Activated CD8-positive, alpha-beta T cell treated with anti-CD3 and anti-CD28 coated beads for 36 hours (primary cell): ENCODE results near the gene PKMYT1. TPM values are rescaled to one million over a fixed set of nuclear protein-coding genes. Genes with fewer than 3 reads are reported as not detected.

Experiments used
- ATAC-seq: fragments of 200-7000 bp; cut with Tn5 transposase; one replicate; pipeline ENCODE4 v1.10.0; 2021; ENCODE audit warnings: mild to moderate bottlenecking, moderate library complexity
- CTCF ChIA-PET: fragments of 350-600 bp; sonication (Branson Sonifier 250); formaldehyde crosslinking; loops from one replicate; lab custom pipeline; 2021; ENCODE audit warnings: antibody characterized with exemption; lab: Charles Lee
- POLR2A ChIA-PET: fragments of 350-600 bp; sonication (Branson Sonifier 250); formaldehyde crosslinking; loops from one replicate; lab custom pipeline; 2021; ENCODE audit warnings: antibody characterized with exemption; lab: Charles Lee
- DNase-seq: peaks from one replicate; pipeline ENCODE4 v3.0.0-alpha.2; 2020
- H3K27ac Mint-ChIP-seq: one replicate; pipeline ENCODE4 v1.8.0; 2021; ENCODE audit warnings: mild to moderate bottlenecking, mixed read lengths
- H3K27me3 Mint-ChIP-seq: one replicate; pipeline ENCODE4 v1.8.0; 2021; ENCODE audit warnings: mixed read lengths
- H3K36me3 Mint-ChIP-seq: one replicate; pipeline ENCODE4 v1.8.0; 2021; ENCODE audit warnings: low read depth, mixed read lengths
- H3K4me1 Mint-ChIP-seq: one replicate; pipeline ENCODE4 v1.8.0; 2021; ENCODE audit warnings: low read depth, mixed read lengths
- H3K4me3 Mint-ChIP-seq: one replicate; pipeline ENCODE4 v1.8.0; 2021; ENCODE audit warnings: mild to moderate bottlenecking, moderate library complexity, mixed read lengths
- H3K9me3 Mint-ChIP-seq: one replicate; pipeline ENCODE4 v1.8.0; 2021; ENCODE audit warnings: mixed read lengths
- intact Hi-C: fragments of 100-400 bp; cut with micrococcal nuclease; formaldehyde crosslinking; loops from one replicate; pipeline ENCODE4 v1.10.0; 2022
- total RNA-seq, 2 experiments: library from RNA; stranded (reverse); gene quantifications; one replicate each; pipeline ENCODE4 v1.2.3, GENCODE V29; 2021
- TF ChIP-seq, protein P1 (sequence below): fragments of 200-600 bp; IDR thresholded peaks from one replicate; pipeline ENCODE4 v1.8.0; 2022; ENCODE audit warnings: antibody characterized with exemption, mild to moderate bottlenecking

PKMYT1 gene
- total RNA-seq, 2 experiments from 2014 or later, result 121 to 123 TPM

DNA sequence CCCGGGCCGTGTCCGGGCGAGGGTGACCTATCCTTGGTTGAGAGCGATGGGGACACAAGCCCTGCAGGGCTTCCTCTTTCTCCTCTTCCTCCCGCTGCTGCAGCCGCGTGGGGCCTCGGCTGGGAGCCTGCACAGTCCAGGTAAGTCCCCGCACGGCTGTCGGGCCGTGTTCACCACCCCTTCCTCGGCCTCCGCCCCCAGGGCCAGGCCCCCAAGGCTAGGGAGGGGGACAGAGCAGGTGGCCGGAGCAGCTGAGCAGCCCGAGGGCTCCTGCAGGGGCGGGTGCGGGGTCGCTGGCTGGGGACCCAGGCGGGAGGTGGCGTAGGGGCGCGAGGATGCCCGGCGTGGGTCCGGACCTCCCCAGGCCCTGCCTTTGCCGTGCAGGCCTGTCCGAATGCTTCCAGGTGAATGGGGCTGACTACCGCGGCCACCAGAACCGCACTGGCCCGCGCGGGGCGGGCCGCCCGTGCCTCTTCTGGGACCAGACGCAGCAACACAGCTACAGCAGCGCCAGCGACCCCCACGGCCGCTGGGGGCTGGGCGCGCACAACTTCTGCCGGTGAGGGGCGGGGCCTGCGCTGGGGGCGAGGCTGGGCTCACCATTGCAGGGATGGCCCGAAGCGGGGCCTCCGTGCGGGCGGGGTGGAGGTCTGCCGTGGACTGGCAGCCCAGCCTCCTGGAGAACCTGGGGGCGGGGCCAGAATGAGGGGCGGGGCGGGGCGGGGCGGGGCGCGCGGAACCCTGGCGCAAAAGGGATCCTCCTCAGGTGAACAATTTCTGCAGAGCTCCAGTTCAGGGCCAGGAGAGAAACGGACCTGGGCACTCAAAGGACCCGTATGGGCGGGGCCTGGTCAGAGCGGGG lies 15.5 kb downstream of the PKMYT1 start:
- Mint-ChIP-seq H3K27me3 (peaks cover 32% of the 10 kb centered on the region), H3K4me1 (peaks cover 30% of the 10 kb centered on the region), H3K36me3 (no peaks in the 10 kb centered on the region), H3K9me3 (no peaks in the 10 kb centered on the region), H3K27ac (no peak overlapping the region), H3K4me3 (peak overlapping the region; percentile 65)
- POLR2A ChIA-PET, result interaction anchor here (1.0 to 1.8 kb wide), 3 partner anchors 9 to 63 kb away, joined by 3 to 5 read pairs (median 4); partner anchors contain the start of gene PKMYT1
- peak; percentile 82 for DNase-seq
- peak; percentile 35 for ATAC-seq
- CTCF ChIA-PET, result interaction anchor here (0.6 to 3.9 kb wide), 5 partner anchors 18 to 82 kb away, joined by 3 to 12 read pairs (median 3); partner anchors contain the start of genes FLYWCH1 and FLYWCH2
- TF ChIP-seq, protein P1, sequence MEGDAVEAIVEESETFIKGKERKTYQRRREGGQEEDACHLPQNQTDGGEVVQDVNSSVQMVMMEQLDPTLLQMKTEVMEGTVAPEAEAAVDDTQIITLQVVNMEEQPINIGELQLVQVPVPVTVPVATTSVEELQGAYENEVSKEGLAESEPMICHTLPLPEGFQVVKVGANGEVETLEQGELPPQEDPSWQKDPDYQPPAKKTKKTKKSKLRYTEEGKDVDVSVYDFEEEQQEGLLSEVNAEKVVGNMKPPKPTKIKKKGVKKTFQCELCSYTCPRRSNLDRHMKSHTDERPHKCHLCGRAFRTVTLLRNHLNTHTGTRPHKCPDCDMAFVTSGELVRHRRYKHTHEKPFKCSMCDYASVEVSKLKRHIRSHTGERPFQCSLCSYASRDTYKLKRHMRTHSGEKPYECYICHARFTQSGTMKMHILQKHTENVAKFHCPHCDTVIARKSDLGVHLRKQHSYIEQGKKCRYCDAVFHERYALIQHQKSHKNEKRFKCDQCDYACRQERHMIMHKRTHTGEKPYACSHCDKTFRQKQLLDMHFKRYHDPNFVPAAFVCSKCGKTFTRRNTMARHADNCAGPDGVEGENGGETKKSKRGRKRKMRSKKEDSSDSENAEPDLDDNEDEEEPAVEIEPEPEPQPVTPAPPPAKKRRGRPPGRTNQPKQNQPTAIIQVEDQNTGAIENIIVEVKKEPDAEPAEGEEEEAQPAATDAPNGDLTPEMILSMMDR, result no peak
- intact Hi-C loops, result no loop called here

DNA sequence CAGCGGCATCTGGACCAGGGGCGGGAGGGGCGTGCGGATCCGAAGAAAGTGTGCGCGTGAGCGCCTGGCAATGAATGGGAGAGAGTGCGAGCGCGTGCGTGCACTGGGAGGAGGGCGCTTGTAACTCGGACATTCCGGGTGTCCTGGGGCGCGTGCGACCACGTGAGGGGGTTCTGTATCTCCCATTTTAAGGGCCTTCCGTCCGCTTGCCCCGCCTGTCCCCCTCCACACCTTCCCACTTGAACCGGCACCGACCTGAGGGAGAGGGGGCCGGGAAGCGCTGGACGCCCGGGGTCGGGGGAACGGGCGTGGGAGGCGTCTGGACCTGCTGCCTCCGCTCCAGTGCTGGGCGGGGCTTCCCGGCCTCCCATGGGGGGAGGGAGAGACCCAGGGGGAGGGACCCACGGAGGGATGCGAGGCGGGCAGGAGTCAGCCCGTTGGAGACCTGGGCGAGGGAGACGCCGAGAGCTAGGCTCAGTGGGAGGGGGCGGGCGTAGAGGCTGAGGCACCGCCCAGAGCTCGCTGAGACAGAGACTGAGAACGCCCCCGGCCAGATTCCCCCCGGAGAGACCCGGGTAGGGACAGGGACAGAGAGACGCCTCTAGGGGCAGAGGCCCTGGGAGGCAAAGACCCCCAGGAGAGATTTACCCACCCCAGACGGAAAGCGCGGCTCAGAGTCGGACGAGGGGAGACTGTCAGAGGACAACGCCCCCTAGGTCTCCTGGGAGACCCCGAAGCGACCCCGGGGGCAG lies 16.3 kb downstream of the PKMYT1 start, which contains the start of gene KREMEN2:
Gene KREMEN2 (plus strand): TSS at position 553 of the 752 bp plus-strand sequence. CDS start 246 bp downstream, outside the sequence.
- peaks cover 30% of the 10 kb centered on the region for H3K4me1 Mint-ChIP-seq
- ChIA-PET CTCF (interaction anchor here (0.6 to 3.9 kb wide), 6 partner anchors 8 to 124 kb away, joined by 3 to 12 read pairs (median 4); partner anchors contain the start of genes FLYWCH1 and FLYWCH2), POLR2A (interaction anchor here (1.1 to 1.4 kb wide), 3 partner anchors 15 to 64 kb away, joined by 3 to 5 read pairs (median 4); partner anchors contain the start of gene PKMYT1)
- H3K4me3 Mint-ChIP-seq, result peak within 1 kb of the TSS; percentile 65
- intact Hi-C loops, result no loop called here
- H3K9me3 Mint-ChIP-seq, result no peaks in the 10 kb centered on the region
- peak; percentile 59 for DNase-seq
- peaks cover 34% of the 10 kb centered on the region for H3K27me3 Mint-ChIP-seq
- TF ChIP-seq, protein P1, result no peak
- ATAC-seq, result peak; percentile 19
- no peaks in the 10 kb centered on the region for H3K36me3 Mint-ChIP-seq
- no peak within 1 kb of the TSS for H3K27ac Mint-ChIP-seq

DNA sequence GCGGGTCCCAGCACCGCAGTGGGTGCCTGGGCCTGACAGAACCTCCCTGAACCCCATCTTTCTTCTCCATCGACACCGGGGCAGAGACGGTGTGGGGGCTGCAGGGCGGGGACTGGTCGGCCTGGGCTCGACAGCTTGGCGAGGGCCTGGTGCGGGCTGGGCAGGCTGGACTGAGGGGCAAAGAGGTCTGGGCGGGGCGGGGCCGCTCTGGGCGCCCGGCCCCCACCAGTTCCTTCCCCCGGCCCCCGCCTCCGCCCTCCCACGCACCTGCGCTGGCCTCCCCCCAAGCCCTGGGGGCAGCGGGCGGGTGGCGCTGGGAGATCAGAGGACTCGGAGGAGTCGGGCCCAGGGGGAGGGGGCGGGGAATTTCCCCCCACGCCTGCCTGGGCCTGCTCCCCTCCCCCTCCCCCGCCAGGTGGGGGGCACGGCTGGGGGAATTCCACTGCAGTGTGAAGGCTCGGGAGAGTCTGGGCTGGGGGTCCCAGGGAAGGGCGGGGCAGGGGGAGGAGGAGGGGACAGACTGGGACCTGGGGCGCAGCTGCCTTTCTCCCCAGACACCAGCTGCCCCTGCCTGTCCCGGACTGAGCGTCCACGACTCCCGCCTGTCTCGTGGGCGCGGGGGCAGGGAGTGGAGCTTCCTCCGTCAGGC lies 17.0 kb downstream of the PKMYT1 start:
- intact Hi-C loops, result no loop called here
- TF ChIP-seq, protein P1, result no peak
- POLR2A ChIA-PET, result interaction anchor here (1.1 to 1.2 kb wide), 2 partner anchors 15 to 17 kb away, joined by 3 to 4 read pairs; partner anchors contain the start of gene PKMYT1
- peaks cover 25% of the 10 kb centered on the region for H3K4me1 Mint-ChIP-seq
- H3K27ac Mint-ChIP-seq, result no peak overlapping the region
- CTCF ChIA-PET, result interaction anchor here (1.0 to 3.9 kb wide), 11 partner anchors 9 to 124 kb away, joined by 3 to 12 read pairs (median 4); partner anchors contain the start of genes FLYWCH1 and PKMYT1
- H3K4me3 Mint-ChIP-seq, result peak overlapping the region; percentile 51
- ATAC-seq (no peak), DNase-seq (no peak)
- peaks cover 30% of the 10 kb centered on the region for H3K27me3 Mint-ChIP-seq
- H3K36me3 Mint-ChIP-seq, result no peaks in the 10 kb centered on the region
- H3K9me3 Mint-ChIP-seq, result no peaks in the 10 kb centered on the region

DNA sequence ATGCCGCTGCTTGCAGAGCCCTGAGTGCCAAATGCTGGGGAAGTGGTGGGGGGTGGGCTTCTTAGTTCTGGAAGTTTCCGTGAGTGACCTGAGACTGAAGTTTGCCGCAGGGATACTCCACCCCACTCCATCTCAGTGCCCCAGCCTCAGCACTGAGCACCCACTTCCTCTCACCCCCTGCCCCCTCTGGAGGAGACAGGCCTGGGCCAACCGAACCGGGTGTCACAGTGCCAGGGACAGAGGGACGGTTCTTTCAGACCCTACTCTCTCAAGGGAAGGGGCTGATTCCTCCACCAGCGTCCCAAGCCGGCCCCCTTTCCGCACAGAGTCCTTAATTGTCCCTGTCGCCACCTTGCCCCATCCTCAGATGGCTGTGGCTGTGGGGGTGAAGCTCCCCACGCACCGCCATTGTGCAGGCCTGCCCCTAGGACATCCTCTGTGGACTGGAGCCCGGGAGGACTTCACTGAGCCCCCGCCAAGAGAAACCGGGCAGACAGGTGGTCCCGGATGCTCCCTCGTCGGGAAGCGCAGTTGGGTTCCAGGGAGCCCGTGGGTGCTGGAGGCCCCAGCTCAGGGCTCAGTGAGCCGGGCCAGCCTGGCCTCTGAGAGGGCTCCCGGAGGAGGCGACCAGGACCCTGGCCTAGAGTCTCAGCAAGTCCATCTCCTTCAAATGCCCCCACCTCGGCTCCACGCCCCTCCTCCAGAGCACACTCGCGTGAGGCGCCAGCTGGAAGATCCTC lies 17.7 kb downstream of the PKMYT1 start:
- CTCF ChIA-PET, result interaction anchor here (0.7 to 3.9 kb wide), 17 partner anchors 10 to 123 kb away, joined by 3 to 12 read pairs (median 4); partner anchors contain the start of genes MMP25 and PKMYT1
- DNase-seq, result no peak
- ATAC-seq, result no peak
- Mint-ChIP-seq H3K27ac (no peak overlapping the region), H3K36me3 (no peaks in the 10 kb centered on the region), H3K9me3 (no peaks in the 10 kb centered on the region), H3K4me3 (no peak overlapping the region), H3K27me3 (peaks cover 26% of the 10 kb centered on the region), H3K4me1 (peaks cover 20% of the 10 kb centered on the region)
- intact Hi-C loops, result no loop called here
- POLR2A ChIA-PET, result interaction anchor here (0.5 to 1.2 kb wide), 3 partner anchors 14 to 71 kb away, joined by 3 to 4 read pairs (median 3); partner anchors contain the start of gene PKMYT1
- TF ChIP-seq, protein P1, result no peak
